Right lobe of liver (tissue), 6 donors: Measurements from ENCODE around the gene SIRPD. TPM values are rescaled to one million over a fixed set of nuclear protein-coding genes. Genes with fewer than 3 reads are reported as not detected.

Experiments used
- ATAC-seq, 4 donors: fragments of 200-7000 bp; cut with Tn5 transposase; one replicate each; pipeline ENCODE4 v1.9.1; 2020; ENCODE audit warnings: mild to moderate bottlenecking in 4 of 4, moderate library complexity in 4 of 4
- DNase-seq, 3 donors: peaks; one replicate each; pipeline ENCODE4 v3.0.0-alpha.2; 2020
- H3K27ac ChIP-seq, 3 donors: fragments of 200-600 bp; one replicate each; pipeline ENCODE4 v1.8.0; 2022
- H3K27me3 ChIP-seq, 2 donors: fragments of 200-600 bp; one replicate each; pipeline ENCODE4 v1.8.0; 2022
- H3K36me3 ChIP-seq, 4 donors: fragments of 200-600 bp; sonication (generic) in 1 of 4; one replicate each; pipeline versions ENCODE4 v1.5.1 to v1.8.0; 2017 to 2022; ENCODE audit warnings: control low read depth in 1 of 4
- H3K4me1 ChIP-seq, 4 donors: fragments of 200-600 bp; sonication (generic) in 1 of 4; one replicate each; pipeline versions ENCODE4 v1.5.1 to v1.8.0; 2017 to 2022; ENCODE audit warnings: control low read depth in 1 of 4
- H3K4me3 ChIP-seq, 3 donors: fragments of 200-600 bp; one replicate each; pipeline ENCODE4 v1.8.0; 2022
- H3K9me3 ChIP-seq, 4 donors: fragments of 200-600 bp; sonication (generic) in 1 of 4; one replicate each; pipeline versions ENCODE4 v1.5.1 to v1.8.0; 2017 to 2022; ENCODE audit warnings: control low read depth in 1 of 4
- CTCF ChIP-seq, 4 donors: fragments of 200-600 bp in 3 of 4; fragments of 450-650 bp in 1 of 4; IDR thresholded peaks; one replicate each; pipeline versions ENCODE4 v1.5.1 to v1.8.0; 2016 to 2022; ENCODE audit warnings: antibody characterized with exemption in 4 of 4, mild to moderate bottlenecking in 2 of 4
- POLR2A ChIP-seq: fragments of 450-650 bp; IDR thresholded peaks from one replicate; pipeline ENCODE4 v1.6.1; 2017; ENCODE audit warnings: antibody characterized with exemption, mild to moderate bottlenecking
- WGBS: methylation state at CpG from one replicate; pipeline ENCODE4 v1.1.6; 2018; ENCODE audit warnings: low coverage, low lambda C conversion rate; ENCODE audit not compliant: insufficient coverage; ENCODE audit errors: missing lambda C conversion rate; 5-methylcytosine and 5-hydroxymethylcytosine counted together
- intact Hi-C, 2 donors: fragments of 100-400 bp; cut with DNase I; formaldehyde crosslinking; loops; one replicate each; pipeline versions ENCODE4 v1.11.2 to v1.14.1; 2022
- total RNA-seq, 6 experiments: library from RNA; depleted of rRNA in 2 of 6; stranded (reverse); fragments of >200 nt in 2 of 6; fragmentation: NEBNext Ultra II Directional in 3 of 6; extraction: Animal tissue kit (Norgen Biotek cat#: 25700) in 3 of 6; gene quantifications; one replicate each; pipeline versions ENCODE4 v1.1.0 to v1.2.4, GENCODE V29; 2016 to 2023
- donor health status: DM: no; HTN: yes; CAD: no.
- donor health status: DM: no; HTN: no; CAD: no.
- donor health status: DM: no; HTN: no; CAD: no.
- donor health status: DM: no; HTN: yes; CAD: no.
- donor health status: DM: no; HTN: yes; CAD: no.

SIRPD gene
- total RNA-seq, 6 experiments from 2014 or later = not detected

- TF ChIP-seq CTCF (IDR thresholded peaks at IDR 0.05) = no peak
- no peak for TF ChIP-seq POLR2A
- no peak overlapping the region for H3K4me3 ChIP-seq
- intact Hi-C loops = no loop called here
- WGBS = 40% methylated on average over 1 of the region's 1 CpG
- no peak overlapping the region for H3K27ac ChIP-seq
- H3K27me3 ChIP-seq = no peaks in the 10 kb centered on the region
- H3K9me3 ChIP-seq = no peaks in the 10 kb centered on the region
- ATAC-seq = no peak
- no peaks in the 10 kb centered on the region for H3K4me1 ChIP-seq
- DNase-seq = no peak
- H3K36me3 ChIP-seq = no peaks in the 10 kb centered on the region
Measured at GRCh38 chr20:1513801-1514200, 43.7 kb downstream of the SIRPD start.

GRCh38 chr20:1509237-1509636 is 48.3 kb downstream of the SIRPD start:
- WGBS = 29% methylated on average over 9 of the region's 9 CpGs
- DNase-seq = no peak
- Histone ChIP-seq H3K9me3 (no peaks in the 10 kb centered on the region), H3K4me1 (no peaks in the 10 kb centered on the region), H3K36me3 (no peaks in the 10 kb centered on the region), H3K27ac (no peak overlapping the region), H3K4me3 (no peak overlapping the region), H3K27me3 (no peaks in the 10 kb centered on the region)
- intact Hi-C loops = no loop called here
- ATAC-seq = peak in 2 of 4 donors; percentile 21 to 40
- TF ChIP-seq POLR2A = no peak
- TF ChIP-seq CTCF (IDR thresholded peaks at IDR 0.05) = peak in 2 of 4 donors; percentile 20 to 25

- Histone ChIP-seq H3K36me3 (no peaks in the 10 kb centered on the region), H3K27ac (no peak overlapping the region), H3K4me1 (no peaks in the 10 kb centered on the region), H3K9me3 (no peaks in the 10 kb centered on the region), H3K4me3 (no peak overlapping the region), H3K27me3 (no peaks in the 10 kb centered on the region)
- DNase-seq = no peak
- ATAC-seq = no peak
- TF ChIP-seq POLR2A (no peak), CTCF (IDR thresholded peaks at IDR 0.05) (no peak)
- intact Hi-C loops = no loop called here
Measured at GRCh38 chr20:1508574-1508973, 48.9 kb downstream of the SIRPD start.

- TF ChIP-seq CTCF (IDR thresholded peaks at IDR 0.05) = no peak
- no peak for TF ChIP-seq POLR2A
- 51% methylated on average over 3 of the region's 3 CpGs for WGBS
- Histone ChIP-seq H3K4me1 (no peaks in the 10 kb centered on the region), H3K27me3 (no peaks in the 10 kb centered on the region), H3K4me3 (no peak overlapping the region), H3K27ac (no peak overlapping the region), H3K9me3 (no peaks in the 10 kb centered on the region), H3K36me3 (no peaks in the 10 kb centered on the region)
- DNase-seq = no peak
- no peak for ATAC-seq
- intact Hi-C loops = no loop called here
Measured at GRCh38 chr20:1507276-1507675, 50.2 kb downstream of the SIRPD start.

GRCh38 chr20:1505871-1506270 is 51.6 kb downstream of the SIRPD start:
- Histone ChIP-seq H3K36me3 (no peaks in the 10 kb centered on the region), H3K9me3 (no peaks in the 10 kb centered on the region), H3K27me3 (no peaks in the 10 kb centered on the region), H3K4me3 (no peak overlapping the region), H3K27ac (no peak overlapping the region), H3K4me1 (no peaks in the 10 kb centered on the region)
- ATAC-seq = no peak
- WGBS = 0% methylated on average over 1 of the region's 1 CpG
- no peak for DNase-seq
- TF ChIP-seq CTCF (IDR thresholded peaks at IDR 0.05) (no peak), POLR2A (no peak)
- intact Hi-C loops = no loop called here
